Calu3 (cell line): ENCODE measurements around the gene SMYD4. TPM values are rescaled to one million over a fixed set of nuclear protein-coding genes. Genes with fewer than 3 reads are reported as not detected.

ENCODE experiments used
- BruUV-seq: library from RNA; stranded (reverse); fragments of 400-500 nt; replicated peaks from 2 replicates; lab custom pipeline; 2021; lab: Mats Ljungman, UMichigan
- CTCF ChIA-PET: fragments of 300-600 bp; sonication (Branson Sonifier 250); formaldehyde crosslinking; loops from one replicate; lab custom pipeline; 2022; ENCODE audit warnings: antibody characterized with exemption; lab: Charles Lee
- DNase-seq: peaks from one replicate; pipeline ENCODE4 v3.0.0; 2022
- H3K27ac Mint-ChIP-seq: one replicate; pipeline ENCODE4 v1.8.0; 2022; ENCODE audit warnings: mixed read lengths; ENCODE audit not compliant: unreplicated experiment
- H3K27me3 Mint-ChIP-seq: one replicate; pipeline ENCODE4 v1.8.0; 2022; ENCODE audit warnings: mixed read lengths; ENCODE audit not compliant: unreplicated experiment
- H3K36me3 Mint-ChIP-seq: one replicate; pipeline ENCODE4 v1.8.0; 2022; ENCODE audit warnings: mild to moderate bottlenecking, moderate library complexity, mixed read lengths; ENCODE audit not compliant: insufficient read depth, unreplicated experiment
- H3K4me1 Mint-ChIP-seq: one replicate; pipeline ENCODE4 v1.8.0; 2022; ENCODE audit warnings: mild to moderate bottlenecking, low read depth, mixed read lengths; ENCODE audit not compliant: unreplicated experiment
- H3K4me3 Mint-ChIP-seq: one replicate; pipeline ENCODE4 v1.8.0; 2022; ENCODE audit warnings: mild to moderate bottlenecking, low read depth, moderate library complexity, mixed read lengths; ENCODE audit not compliant: unreplicated experiment
- H3K9me3 Mint-ChIP-seq: one replicate; pipeline ENCODE4 v1.8.0; 2022; ENCODE audit warnings: low read depth, mixed read lengths; ENCODE audit not compliant: unreplicated experiment
- CTCF ChIP-seq: fragments of 200-600 bp; IDR thresholded peaks from one replicate; pipeline ENCODE4 v1.8.0; 2022; ENCODE audit warnings: antibody characterized with exemption; ENCODE audit not compliant: unreplicated experiment
- intact Hi-C: fragments of 100-400 bp; cut with micrococcal nuclease; formaldehyde crosslinking; loops from one replicate; pipeline ENCODE4 v1.10.0; 2022; ENCODE audit not compliant: unreplicated experiment
- total RNA-seq: library from RNA; stranded (reverse); gene quantifications from 2 replicates; pipeline ENCODE4 v1.2.3, GENCODE V29; 2022

Gene SMYD4
- total RNA-seq, 1 experiment from 2014 or later: 20.7 TPM

- no peak for TF ChIP-seq CTCF
- no peaks in the 10 kb centered on the region for H3K9me3 Mint-ChIP-seq
- CTCF ChIA-PET: no interaction called here
- intact Hi-C loops: no loop called here
- no peak overlapping the region for H3K27ac Mint-ChIP-seq
- peaks cover 12% of the 10 kb centered on the region for H3K27me3 Mint-ChIP-seq
- H3K4me3 Mint-ChIP-seq: no peak overlapping the region
- no peaks in the 10 kb centered on the region for H3K4me1 Mint-ChIP-seq
- DNase-seq: no peak
- no peaks in the 10 kb centered on the region for H3K36me3 Mint-ChIP-seq
- no TSS peak for BruUV-seq
Observed at GRCh38 chr17:1758807-1759206, 70.9 kb downstream of the SMYD4 start.

GRCh38 chr17:1755827-1756262, 73.9 kb downstream of the SMYD4 start:
- H3K27me3 Mint-ChIP-seq: peaks cover 12% of the 10 kb centered on the region
- H3K4me1 Mint-ChIP-seq: no peaks in the 10 kb centered on the region
- TF ChIP-seq CTCF: no peak
- intact Hi-C loops: no loop called here
- H3K9me3 Mint-ChIP-seq: no peaks in the 10 kb centered on the region
- no peak overlapping the region for H3K4me3 Mint-ChIP-seq
- H3K27ac Mint-ChIP-seq: no peak overlapping the region
- CTCF ChIA-PET: no interaction called here
- H3K36me3 Mint-ChIP-seq: no peaks in the 10 kb centered on the region
- no peak for DNase-seq
- no TSS peak for BruUV-seq

GRCh38 chr17:1755252-1755826, 74.4 kb downstream of the SMYD4 start:
- Mint-ChIP-seq H3K27me3 (peaks cover 12% of the 10 kb centered on the region), H3K4me3 (no peak overlapping the region), H3K4me1 (no peaks in the 10 kb centered on the region), H3K27ac (no peak overlapping the region), H3K36me3 (no peaks in the 10 kb centered on the region), H3K9me3 (no peaks in the 10 kb centered on the region)
- no peak for TF ChIP-seq CTCF
- intact Hi-C loops: no loop called here
- no TSS peak for BruUV-seq
- CTCF ChIA-PET: no interaction called here
- no peak for DNase-seq

GRCh38 chr17:1754430-1755112, 75.1 kb downstream of the SMYD4 start:
- H3K36me3 Mint-ChIP-seq: no peaks in the 10 kb centered on the region
- H3K9me3 Mint-ChIP-seq: no peaks in the 10 kb centered on the region
- no peaks in the 10 kb centered on the region for H3K4me1 Mint-ChIP-seq
- intact Hi-C loops: no loop called here
- no peak for TF ChIP-seq CTCF
- CTCF ChIA-PET: interaction anchor here (0.6 kb wide), 1 partner anchor 63 kb away, joined by 9 read pairs; no protein-coding TSS in a partner anchor
- H3K4me3 Mint-ChIP-seq: no peak overlapping the region
- no peak for DNase-seq
- peaks cover 12% of the 10 kb centered on the region for H3K27me3 Mint-ChIP-seq
- BruUV-seq: no TSS peak
- no peak overlapping the region for H3K27ac Mint-ChIP-seq
